Measurements from ENCODE around the gene SATL1.
"Not testable (repeated sequence)": the region's sequence is repeated elsewhere in the genome, so short reads cannot be mapped to it uniquely, and the experiment has no call there.

Gene SATL1

GRCh38 chrX:85111347-85111746 lies 132.2 kb downstream of the SATL1 start:
- H3K27me3 ChIP-seq (ENCODE audit: control insufficient read depth, insufficient read depth, low read length) = no peaks in the 10 kb centered on the region
- DNase-seq (ENCODE audit: low read depth, low spot score) = no peak
- no CpG with 5 or more reads among the region's 2 CpGs for WGBS (ENCODE audit: insufficient coverage, insufficient read length)
- no peak overlapping the region for H3K4me3 ChIP-seq (ENCODE audit: low read length)
- H3K4me1 ChIP-seq (ENCODE audit: control insufficient read depth, insufficient read depth, low read length) = no peaks in the 10 kb centered on the region
- no peaks in the 10 kb centered on the region for H3K36me3 ChIP-seq (ENCODE audit: control insufficient read depth, insufficient read depth, low read length)
- H3K27ac ChIP-seq (ENCODE audit: low read length) = no peak overlapping the region
- H3K9me3 ChIP-seq (ENCODE audit: control insufficient read depth, insufficient read depth, low read length) = no peaks in the 10 kb centered on the region

- Histone ChIP-seq H3K36me3 (ENCODE audit: control insufficient read depth, insufficient read depth, low read length) (no peaks in the 10 kb centered on the region), H3K27ac (ENCODE audit: low read length) (no peak overlapping the region), H3K27me3 (ENCODE audit: control insufficient read depth, insufficient read depth, low read length) (no peaks in the 10 kb centered on the region), H3K4me3 (ENCODE audit: low read length) (no peak overlapping the region), H3K4me1 (ENCODE audit: control insufficient read depth, insufficient read depth, low read length) (no peaks in the 10 kb centered on the region), H3K9me3 (ENCODE audit: control insufficient read depth, insufficient read depth, low read length) (no peaks in the 10 kb centered on the region)
- 100% methylated on average over 2 of the region's 8 CpGs for WGBS (ENCODE audit: insufficient coverage, insufficient read length)
- peak; percentile 25 for DNase-seq (ENCODE audit: low read depth, low spot score)
Observed at GRCh38 chrX:85109235-85109634, 134.3 kb downstream of the SATL1 start.

- no peaks in the 10 kb centered on the region for H3K36me3 ChIP-seq (ENCODE audit: control insufficient read depth, insufficient read depth, low read length)
- H3K4me1 ChIP-seq (ENCODE audit: control insufficient read depth, insufficient read depth, low read length) = no peaks in the 10 kb centered on the region
- no peak for DNase-seq (ENCODE audit: low read depth, low spot score)
- H3K27me3 ChIP-seq (ENCODE audit: control insufficient read depth, insufficient read depth, low read length) = no peaks in the 10 kb centered on the region
- no CpG with 5 or more reads among the region's 2 CpGs for WGBS (ENCODE audit: insufficient coverage, insufficient read length)
- no peaks in the 10 kb centered on the region for H3K9me3 ChIP-seq (ENCODE audit: control insufficient read depth, insufficient read depth, low read length)
- no peak overlapping the region for H3K27ac ChIP-seq (ENCODE audit: low read length)
- no peak overlapping the region for H3K4me3 ChIP-seq (ENCODE audit: low read length)
Observed at GRCh38 chrX:85108165-85108564, 135.4 kb downstream of the SATL1 start.

DNA sequence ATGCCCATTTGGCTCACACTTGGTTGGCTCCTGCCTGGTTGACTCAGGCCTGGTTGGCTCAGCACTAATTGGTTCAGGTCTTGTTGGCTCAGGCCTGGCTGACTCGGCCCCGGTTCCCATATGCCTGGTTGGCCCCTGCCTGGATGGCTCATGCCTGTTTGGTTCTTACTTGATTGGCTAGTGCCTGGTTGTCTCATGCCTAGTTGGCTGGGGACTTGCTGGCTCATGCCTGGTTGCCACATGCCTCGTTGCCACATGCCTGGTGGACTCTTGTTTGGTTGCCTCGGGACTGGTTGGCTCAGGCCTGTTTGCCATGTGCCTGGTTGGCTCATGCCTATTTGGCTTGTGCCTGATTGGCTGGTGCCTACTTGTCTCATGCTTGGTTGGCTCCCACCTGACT lies 136.2 kb downstream of the SATL1 start:
- Histone ChIP-seq H3K27ac (ENCODE audit: low read length) (no peak overlapping the region), H3K4me1 (ENCODE audit: control insufficient read depth, insufficient read depth, low read length) (no peaks in the 10 kb centered on the region), H3K27me3 (ENCODE audit: control insufficient read depth, insufficient read depth, low read length) (no peaks in the 10 kb centered on the region), H3K9me3 (ENCODE audit: control insufficient read depth, insufficient read depth, low read length) (no peaks in the 10 kb centered on the region), H3K36me3 (ENCODE audit: control insufficient read depth, insufficient read depth, low read length) (no peaks in the 10 kb centered on the region), H3K4me3 (ENCODE audit: low read length) (no peak overlapping the region)
- no peak for DNase-seq (ENCODE audit: low read depth, low spot score)
- no CpG with 5 or more reads among the region's 4 CpGs for WGBS (ENCODE audit: insufficient coverage, insufficient read length)

DNA sequence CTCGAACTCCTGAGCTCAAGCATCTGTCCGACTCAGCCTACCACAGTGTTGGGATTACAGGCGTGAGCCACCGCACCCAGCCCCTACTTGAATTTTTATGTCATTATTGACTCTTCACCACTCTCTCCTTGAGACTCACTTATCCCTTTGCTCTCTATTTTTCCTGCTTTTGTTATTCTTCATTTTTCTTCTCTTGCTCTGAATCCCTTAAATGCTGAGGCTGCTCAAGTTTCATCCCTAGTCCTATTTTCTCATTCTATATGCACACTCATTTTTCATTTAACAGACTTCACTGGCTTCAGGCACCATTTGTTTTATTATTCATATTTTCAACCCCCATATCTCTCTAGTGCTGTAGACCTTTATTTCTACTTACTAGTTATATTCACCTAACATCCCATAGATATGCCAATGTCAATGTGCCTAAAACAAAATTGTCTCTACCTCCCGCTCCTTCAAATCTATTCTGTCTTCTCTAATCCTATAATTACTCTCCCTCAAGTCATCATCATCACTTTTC lies 154.2 kb downstream of the SATL1 start:
- Histone ChIP-seq H3K4me1 (ENCODE audit: control insufficient read depth, insufficient read depth, low read length) (no peaks in the 10 kb centered on the region), H3K27me3 (ENCODE audit: control insufficient read depth, insufficient read depth, low read length) (no peaks in the 10 kb centered on the region), H3K4me3 (ENCODE audit: low read length) (no peak overlapping the region), H3K36me3 (ENCODE audit: control insufficient read depth, insufficient read depth, low read length) (no peaks in the 10 kb centered on the region), H3K9me3 (ENCODE audit: control insufficient read depth, insufficient read depth, low read length) (no peaks in the 10 kb centered on the region), H3K27ac (ENCODE audit: low read length) (no peak overlapping the region)
- DNase-seq (ENCODE audit: low read depth, low spot score) = no peak
- 100% methylated on average over 1 of the region's 5 CpGs for WGBS (ENCODE audit: insufficient coverage, insufficient read length)

DNA sequence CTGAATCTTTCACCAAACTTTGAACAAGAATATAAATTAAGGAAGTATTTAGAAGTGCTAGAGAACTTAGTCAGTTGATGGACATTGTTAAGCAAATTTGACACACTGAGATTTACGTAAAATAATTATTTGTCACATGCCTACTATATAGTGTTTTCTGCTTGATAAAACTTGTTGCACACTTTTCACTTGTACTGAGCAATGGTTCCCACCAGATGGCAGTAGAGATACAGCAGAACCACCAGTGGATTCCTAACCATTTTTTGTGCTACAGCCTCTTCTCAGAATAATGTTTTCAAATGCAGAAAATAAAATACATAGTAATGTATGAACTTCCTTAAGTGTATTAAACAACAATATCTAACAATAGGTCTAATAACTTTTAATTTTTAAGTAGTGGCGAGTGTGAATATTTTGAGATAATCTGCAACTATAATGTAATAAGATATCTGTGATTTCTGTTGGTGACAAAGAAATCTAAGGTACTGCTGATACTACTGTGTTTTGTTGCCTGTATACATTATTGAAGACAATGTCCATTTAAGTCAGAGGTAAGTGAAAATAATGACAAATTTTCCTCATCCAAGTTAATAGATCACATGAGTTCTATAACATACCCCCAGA lies 158.7 kb downstream of the SATL1 start:
- no CpG with 5 or more reads among the region's 2 CpGs for WGBS (ENCODE audit: insufficient coverage, insufficient read length)
- peak; percentile 2 for DNase-seq (ENCODE audit: low read depth, low spot score)
- Histone ChIP-seq H3K4me3 (ENCODE audit: low read length) (no peak overlapping the region), H3K27me3 (ENCODE audit: control insufficient read depth, insufficient read depth, low read length) (no peaks in the 10 kb centered on the region), H3K36me3 (ENCODE audit: control insufficient read depth, insufficient read depth, low read length) (no peaks in the 10 kb centered on the region), H3K27ac (ENCODE audit: low read length) (no peak overlapping the region), H3K9me3 (ENCODE audit: control insufficient read depth, insufficient read depth, low read length) (no peaks in the 10 kb centered on the region), H3K4me1 (ENCODE audit: control insufficient read depth, insufficient read depth, low read length) (no peaks in the 10 kb centered on the region)

DNA sequence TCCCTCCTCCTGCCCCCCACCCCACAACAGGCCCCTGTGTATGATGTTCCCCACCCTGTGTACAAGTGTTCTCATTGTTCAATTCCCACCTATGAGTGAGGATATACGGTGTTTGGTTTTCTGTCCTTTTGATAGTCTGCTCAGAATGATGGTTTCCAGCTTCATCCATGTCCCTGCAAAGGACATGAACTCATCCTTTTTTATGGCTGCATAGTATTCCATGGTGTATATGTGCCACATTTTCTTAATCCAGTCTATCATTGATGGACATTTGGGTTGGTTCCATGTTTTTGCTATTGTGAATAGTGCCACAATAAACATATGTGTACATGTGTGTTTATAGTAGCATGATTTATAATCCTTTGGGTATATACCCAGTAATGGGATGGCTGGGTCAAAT lies 166.3 kb downstream of the SATL1 start:
- H3K27me3 ChIP-seq (ENCODE audit: control insufficient read depth, insufficient read depth, low read length); DNase-seq (ENCODE audit: low read depth, low spot score); H3K4me3 ChIP-seq (ENCODE audit: low read length); H3K9me3 ChIP-seq (ENCODE audit: control insufficient read depth, insufficient read depth, low read length); H3K27ac ChIP-seq (ENCODE audit: low read length); H3K36me3 ChIP-seq (ENCODE audit: control insufficient read depth, insufficient read depth, low read length); H3K4me1 ChIP-seq (ENCODE audit: control insufficient read depth, insufficient read depth, low read length): not testable (repeated sequence)
- WGBS (ENCODE audit: insufficient coverage, insufficient read length) = no CpG with 5 or more reads among the region's 1 CpG

- H3K9me3 ChIP-seq (ENCODE audit: control insufficient read depth, insufficient read depth, low read length) = no peaks in the 10 kb centered on the region
Observed at GRCh38 chrX:85065512-85066198, 177.9 kb downstream of the SATL1 start.

GRCh38 chrX:85052636-85053343 lies 190.8 kb downstream of the SATL1 start:
- no CpG with 5 or more reads among the region's 2 CpGs for WGBS (ENCODE audit: insufficient coverage, insufficient read length)
- no peak overlapping the region for H3K27ac ChIP-seq (ENCODE audit: low read length)
- no peaks in the 10 kb centered on the region for H3K36me3 ChIP-seq (ENCODE audit: control insufficient read depth, insufficient read depth, low read length)
- DNase-seq (ENCODE audit: low read depth, low spot score) = no peak
- H3K4me1 ChIP-seq (ENCODE audit: control insufficient read depth, insufficient read depth, low read length) = no peaks in the 10 kb centered on the region
- no peaks in the 10 kb centered on the region for H3K9me3 ChIP-seq (ENCODE audit: control insufficient read depth, insufficient read depth, low read length)
- H3K27me3 ChIP-seq (ENCODE audit: control insufficient read depth, insufficient read depth, low read length) = no peaks in the 10 kb centered on the region
- H3K4me3 ChIP-seq (ENCODE audit: low read length) = no peak overlapping the region

More at GRCh38 chrX:85065512-85066198, 177.9 kb downstream of the SATL1 start:
- no peak overlapping the region for H3K27ac ChIP-seq (ENCODE audit: low read length)
- no peak overlapping the region for H3K4me3 ChIP-seq (ENCODE audit: low read length)
- H3K4me1 ChIP-seq (ENCODE audit: control insufficient read depth, insufficient read depth, low read length) = no peaks in the 10 kb centered on the region
- no peaks in the 10 kb centered on the region for H3K27me3 ChIP-seq (ENCODE audit: control insufficient read depth, insufficient read depth, low read length)
- WGBS (ENCODE audit: insufficient coverage, insufficient read length) = no CpG with 5 or more reads among the region's 4 CpGs
- DNase-seq (ENCODE audit: low read depth, low spot score) = no peak
- no peaks in the 10 kb centered on the region for H3K36me3 ChIP-seq (ENCODE audit: control insufficient read depth, insufficient read depth, low read length)

- Histone ChIP-seq H3K27ac (ENCODE audit: low read length) (no peak overlapping the region), H3K36me3 (ENCODE audit: control insufficient read depth, insufficient read depth, low read length) (no peaks in the 10 kb centered on the region), H3K9me3 (ENCODE audit: control insufficient read depth, insufficient read depth, low read length) (no peaks in the 10 kb centered on the region), H3K27me3 (ENCODE audit: control insufficient read depth, insufficient read depth, low read length) (no peaks in the 10 kb centered on the region), H3K4me1 (ENCODE audit: control insufficient read depth, insufficient read depth, low read length) (no peaks in the 10 kb centered on the region), H3K4me3 (ENCODE audit: low read length) (no peak overlapping the region)
- WGBS (ENCODE audit: insufficient coverage, insufficient read length) = no CpG with 5 or more reads among the region's 3 CpGs
- DNase-seq (ENCODE audit: low read depth, low spot score) = no peak
Observed at GRCh38 chrX:85052205-85052604, 191.4 kb downstream of the SATL1 start.
